UCSD-AML1 (cell line): Measurements from ENCODE around the gene AFG1L.
"Not testable (repeated sequence)": the region's sequence is repeated elsewhere in the genome, so short reads cannot be mapped to it uniquely, and the experiment has no call there.

Experiments used
- DNase-seq: peaks from one replicate; lab custom pipeline; 2025; ENCODE audit not compliant: unreplicated experiment; lab: John Stamatoyannopoulos, UW

AFG1L gene

GRCh38 chr6:108294727-108295625 is at the start of gene AFG1L:
Gene AFG1L, plus strand, starts transcription at chr6:108295054. Its CDS starts 26 bp downstream, at chr6:108295080.
- DNase-seq: peak; percentile 91

GRCh38 chr6:108245095-108245494 is 49.8 kb upstream of the AFG1L start:
- DNase-seq: not testable (repeated sequence)

DNA sequence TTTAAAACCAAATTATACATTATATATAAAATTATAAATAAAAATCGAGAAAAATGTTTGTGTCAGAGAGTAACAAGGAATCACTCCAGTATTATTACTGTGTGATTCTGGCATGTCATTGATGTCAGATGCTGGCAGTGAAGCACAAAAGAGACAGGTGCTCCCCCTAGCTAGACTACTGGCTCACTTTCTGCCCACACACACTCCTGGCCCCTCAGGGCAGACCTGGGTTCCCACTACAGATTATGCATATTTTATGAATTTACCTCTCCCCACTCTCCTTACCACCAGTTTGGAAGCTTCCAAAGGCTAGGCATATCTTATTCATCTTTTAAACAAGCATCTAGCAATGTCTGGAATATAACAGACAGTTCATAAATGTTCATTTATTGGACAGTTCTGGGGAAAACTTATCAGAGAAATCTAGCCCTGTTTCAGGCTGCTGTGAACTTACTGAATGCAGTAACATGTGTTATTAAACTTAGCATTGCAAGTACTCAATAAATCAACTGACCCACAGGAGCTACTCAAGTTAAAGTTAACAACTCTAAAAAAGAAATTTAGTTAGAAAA is 46.8 kb upstream of the AFG1L start:
- DNase-seq: no peak

DNA sequence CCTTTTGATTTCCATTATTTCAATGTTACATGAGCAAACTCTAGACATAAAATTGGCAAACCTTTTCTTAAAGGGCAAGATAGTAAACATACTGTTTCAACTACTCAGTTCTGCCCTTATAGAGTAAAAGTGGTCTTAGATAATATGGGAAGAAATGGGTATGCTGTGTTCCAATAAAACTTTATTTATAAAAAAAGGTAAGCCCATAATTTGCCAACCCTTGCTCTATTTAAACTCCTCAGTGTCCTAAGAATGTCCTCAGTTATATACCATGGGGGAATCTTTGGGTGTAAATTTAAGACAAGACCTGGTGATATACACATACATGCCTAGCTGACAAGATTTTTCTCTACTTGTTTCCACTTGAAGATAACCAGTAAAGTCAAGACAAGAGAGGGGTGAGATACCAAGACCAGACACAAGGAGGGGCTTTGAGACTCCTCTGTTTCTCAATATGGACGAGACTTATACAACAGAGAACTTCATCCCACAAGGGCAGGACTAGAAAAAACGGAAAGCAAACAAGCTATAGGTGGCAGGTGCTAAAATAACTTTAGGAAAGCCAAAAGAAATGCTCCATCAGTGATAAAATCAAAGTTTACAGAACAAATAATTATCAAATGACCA is 44.5 kb upstream of the AFG1L start:
- no peak for DNase-seq

DNA sequence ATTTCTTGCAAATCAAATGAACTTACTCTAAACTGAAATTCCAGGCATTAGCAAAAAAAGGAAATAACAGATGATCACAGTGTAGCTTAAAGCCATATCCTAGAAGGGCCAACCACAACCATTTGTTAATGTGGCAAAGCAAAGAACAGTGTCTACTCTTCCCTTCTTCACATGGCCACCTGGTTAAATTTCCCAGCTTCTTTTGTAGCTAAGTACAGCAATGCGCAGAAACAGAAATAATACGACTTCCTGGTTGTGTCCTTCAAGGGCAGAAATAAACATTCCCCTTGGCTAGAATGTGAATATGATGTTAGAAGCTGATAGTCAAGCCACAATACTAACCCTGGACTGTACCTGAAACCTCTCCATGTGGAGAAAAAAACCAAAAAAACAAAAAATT is 43.6 kb upstream of the AFG1L start:
- DNase-seq: no peak

DNA sequence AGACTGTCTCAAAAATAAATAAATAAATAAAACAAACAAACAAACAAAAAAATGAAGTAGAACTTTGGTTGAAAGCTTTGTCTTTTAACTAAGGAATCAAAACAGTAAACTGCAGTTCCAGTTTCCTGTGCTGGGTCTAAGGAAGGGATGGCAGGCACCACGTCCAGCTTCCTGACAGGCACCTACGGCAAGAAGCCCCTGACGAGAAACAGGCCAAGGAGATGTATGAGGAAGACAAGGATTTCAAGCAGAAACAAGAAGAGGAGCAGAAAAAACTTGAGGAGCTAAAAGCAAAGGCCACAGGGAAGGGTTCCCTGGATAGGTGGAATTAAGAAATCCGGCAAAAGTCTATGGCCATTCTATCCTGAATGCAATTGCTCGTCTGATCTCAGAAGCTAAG is 42.8 kb upstream of the AFG1L start:
- no peak for DNase-seq

DNA sequence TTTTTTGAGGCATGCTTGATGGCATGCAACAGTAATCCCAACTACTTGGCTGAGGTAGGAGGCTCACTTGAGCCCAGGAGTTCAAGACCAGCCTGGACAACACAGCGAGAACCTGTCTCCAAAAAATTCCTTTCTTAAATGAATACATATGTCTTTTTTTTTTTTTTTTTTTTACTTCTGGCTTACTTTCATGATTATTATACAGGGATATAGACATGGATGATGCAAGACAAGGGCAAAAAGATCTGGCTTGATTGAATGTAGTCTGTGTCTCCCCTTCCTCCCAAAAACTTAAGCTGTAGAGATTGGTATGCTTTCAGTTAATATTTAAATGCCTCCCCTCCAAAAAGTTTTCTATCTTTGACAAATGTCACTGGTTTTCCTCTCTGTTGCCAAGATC is 41.6 kb upstream of the AFG1L start:
- no peak for DNase-seq

GRCh38 chr6:108254433-108255410 is 40.1 kb upstream of the AFG1L start:
- no peak for DNase-seq

- peak; percentile 65 for DNase-seq
Measured at GRCh38 chr6:108260126-108260808, 34.6 kb upstream of the AFG1L start.

GRCh38 chr6:108260809-108261569 is 33.9 kb upstream of the AFG1L start, which contains the start of gene SNX3:
Gene SNX3, minus strand, starts transcription at chr6:108261040. Its CDS starts 119 bp downstream, at chr6:108260921.
- DNase-seq: peak; percentile 96

DNA sequence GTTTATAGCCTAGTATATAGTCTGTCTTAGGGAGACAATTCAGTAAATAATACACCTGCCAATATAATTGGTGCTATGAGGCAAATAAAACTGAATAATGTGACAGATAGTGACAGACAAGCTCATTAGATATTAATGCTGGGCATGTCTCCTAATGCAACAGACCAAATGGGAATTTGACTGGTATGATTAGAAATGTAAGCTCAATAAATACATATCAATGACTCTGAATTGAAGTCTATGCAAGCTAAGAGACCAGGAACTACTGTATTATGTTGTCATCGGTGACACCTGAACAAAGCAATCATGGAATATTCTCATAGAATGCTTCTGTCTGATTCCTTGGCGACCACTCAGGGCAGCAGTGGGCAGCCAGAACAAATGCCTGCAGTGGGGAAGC is 31.5 kb upstream of the AFG1L start:
- DNase-seq: no peak

DNA sequence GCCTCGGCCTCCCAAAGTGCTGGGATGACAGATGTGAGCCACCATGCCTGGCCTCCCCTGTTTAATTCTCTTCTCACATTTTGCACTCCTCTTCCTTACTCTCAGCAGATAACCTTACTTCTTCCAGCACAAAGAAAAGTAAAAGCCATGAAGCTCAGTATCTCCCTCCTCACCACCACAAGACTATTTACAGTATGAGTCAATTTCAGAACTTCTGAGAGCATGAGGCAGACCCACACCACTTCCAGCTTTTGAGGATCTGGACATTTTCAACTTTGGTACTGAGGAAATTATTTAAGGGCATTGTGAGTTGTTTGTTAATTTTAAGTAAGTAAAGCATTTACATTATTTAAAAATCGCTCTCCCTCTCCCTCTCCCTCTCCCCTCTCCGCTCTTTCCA is 26.0 kb upstream of the AFG1L start:
- DNase-seq: no peak

- not testable (repeated sequence) for DNase-seq
Measured at GRCh38 chr6:108269955-108270354, 24.9 kb upstream of the AFG1L start.

DNA sequence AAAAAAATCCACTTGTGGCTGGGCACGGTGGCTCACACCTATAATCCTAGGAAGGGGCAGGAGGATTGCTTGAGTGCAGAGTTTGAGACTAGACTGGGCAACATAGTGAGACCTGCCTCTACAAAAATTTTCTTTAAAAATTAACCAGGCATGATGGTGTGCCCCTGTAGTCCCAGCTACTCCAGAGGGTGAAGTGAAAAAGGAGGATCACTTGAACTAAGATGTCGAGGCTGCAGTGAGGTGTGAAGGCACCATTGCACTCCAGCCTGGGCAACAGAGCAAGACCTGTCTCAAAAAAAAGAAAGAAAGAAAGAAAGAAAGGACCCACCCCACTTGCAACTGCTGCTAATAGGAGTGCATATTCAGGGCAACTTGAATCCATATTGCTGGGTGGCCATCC is 20.3 kb upstream of the AFG1L start:
- DNase-seq: no peak

DNA sequence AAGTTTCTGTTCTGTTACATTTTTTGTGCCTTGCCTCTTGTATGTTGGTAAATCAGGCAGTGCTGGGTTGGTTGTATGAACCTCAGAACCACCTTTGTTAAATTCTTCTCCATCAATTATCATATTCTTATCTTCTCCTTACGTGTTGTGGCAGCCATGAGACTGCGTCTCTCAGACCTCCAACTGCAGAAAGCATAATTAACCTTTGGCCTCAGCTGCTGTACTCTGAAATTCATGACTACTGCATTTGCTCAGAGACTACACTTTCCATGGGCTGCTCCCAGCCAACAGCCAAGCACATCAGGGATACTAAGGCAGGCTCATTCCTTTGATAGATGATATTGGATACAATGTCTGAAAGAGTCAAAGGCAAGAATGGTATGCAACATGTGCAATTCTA is 18.9 kb upstream of the AFG1L start:
- no peak for DNase-seq

DNA sequence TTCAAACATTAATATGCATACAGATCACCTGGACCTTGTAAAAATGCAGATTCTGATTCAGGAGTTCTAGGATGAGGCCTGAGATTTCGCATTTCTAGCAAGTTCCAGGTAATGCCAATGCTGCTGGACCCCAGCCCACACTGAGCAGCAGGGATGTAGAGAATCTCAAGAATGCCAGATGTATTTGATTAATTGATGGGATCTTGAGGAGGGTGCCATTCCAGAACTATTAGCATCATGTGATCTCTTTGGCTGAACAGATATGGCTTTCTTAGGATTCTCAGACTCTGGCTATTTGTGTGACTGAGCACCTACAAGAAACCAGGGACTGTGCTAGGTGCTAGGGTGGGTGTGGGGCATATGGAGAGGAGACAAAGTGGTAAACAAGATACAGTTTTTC is 17.6 kb upstream of the AFG1L start:
- no peak for DNase-seq

- DNase-seq: no peak
Measured at GRCh38 chr6:108277831-108278230, 17.0 kb upstream of the AFG1L start.

GRCh38 chr6:108285381-108285780 is 9.5 kb upstream of the AFG1L start:
- DNase-seq: no peak

GRCh38 chr6:108286366-108286765 is 8.5 kb upstream of the AFG1L start:
- no peak for DNase-seq
